C4-2B (cell line): Measurements from ENCODE around the gene LAYN.

Source experiments
- CTCF ChIP-seq: fragments of 450-650 bp; conservative IDR thresholded peaks from 2 replicates; pipeline ENCODE4 v1.5.1; 2017; ENCODE audit warnings: mild to moderate bottlenecking
- ZFX ChIP-seq: fragments of 450-650 bp; IDR thresholded peaks from 2 replicates; pipeline ENCODE4 v1.6.1; 2017

DNA sequence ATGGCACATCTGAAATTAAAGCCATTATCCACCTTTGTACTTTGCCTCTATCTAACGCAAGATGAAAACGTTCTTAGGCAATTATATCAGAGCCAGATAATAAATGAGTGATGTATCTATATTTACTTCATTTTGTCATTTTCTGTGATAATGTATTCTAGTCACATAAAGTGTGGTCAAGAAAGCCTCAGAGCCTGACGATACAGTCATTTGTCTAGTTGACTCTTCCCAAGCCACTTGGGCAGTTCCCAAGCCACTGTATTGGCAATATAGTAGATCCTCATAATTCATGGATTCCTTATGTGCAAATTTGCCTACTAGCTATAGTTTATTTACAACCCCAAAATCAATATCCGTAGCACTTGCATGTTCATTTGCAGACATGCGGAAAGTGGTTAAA lies 18.1 kb upstream of the LAYN start:
- TF ChIP-seq CTCF (no peak), ZFX (no peak)
